SW480 (cell line): ENCODE results near the gene MYO15B.
"Not testable (repeated sequence)": the region's sequence is repeated elsewhere in the genome, so short reads cannot be mapped to it uniquely, and the experiment has no call there.

Experiments
- DNase-seq: peaks from one replicate; pipeline ENCODE4 v3.0.0-alpha.2; 2016; ENCODE audit warnings: low spot score

MYO15B gene

DNA sequence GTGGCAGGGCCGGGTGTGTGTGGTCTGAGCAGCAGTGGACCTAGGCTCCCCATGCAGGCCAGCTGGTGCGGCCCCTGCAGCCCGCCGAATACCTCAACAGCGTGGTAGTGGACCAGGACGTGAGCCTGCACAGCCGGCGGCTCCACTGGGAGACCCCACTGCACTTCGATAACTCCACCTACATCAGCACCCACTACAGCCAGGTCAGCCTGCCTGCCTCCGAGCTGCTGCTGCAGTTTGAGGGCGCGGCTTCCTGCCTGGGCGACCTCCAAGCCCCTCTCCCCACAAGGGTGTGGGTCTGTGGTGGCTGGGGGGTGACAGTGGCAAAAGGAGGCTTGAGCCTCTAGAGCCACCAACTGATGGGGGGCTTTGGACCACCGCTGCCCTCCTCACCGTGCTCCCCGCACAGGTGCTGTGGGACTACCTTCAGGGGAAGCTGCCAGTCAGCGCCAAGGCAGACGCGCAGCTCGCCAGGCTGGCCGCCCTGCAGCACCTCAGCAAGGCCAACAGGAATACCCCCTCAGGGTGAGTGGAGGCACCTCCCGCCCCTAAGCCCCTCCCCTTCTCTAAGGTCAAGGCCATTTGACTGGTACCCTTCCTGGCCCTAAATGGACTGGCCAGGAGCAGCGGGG, 37.2 kb downstream of the MYO15B start:
- DNase-seq = no peak

DNA sequence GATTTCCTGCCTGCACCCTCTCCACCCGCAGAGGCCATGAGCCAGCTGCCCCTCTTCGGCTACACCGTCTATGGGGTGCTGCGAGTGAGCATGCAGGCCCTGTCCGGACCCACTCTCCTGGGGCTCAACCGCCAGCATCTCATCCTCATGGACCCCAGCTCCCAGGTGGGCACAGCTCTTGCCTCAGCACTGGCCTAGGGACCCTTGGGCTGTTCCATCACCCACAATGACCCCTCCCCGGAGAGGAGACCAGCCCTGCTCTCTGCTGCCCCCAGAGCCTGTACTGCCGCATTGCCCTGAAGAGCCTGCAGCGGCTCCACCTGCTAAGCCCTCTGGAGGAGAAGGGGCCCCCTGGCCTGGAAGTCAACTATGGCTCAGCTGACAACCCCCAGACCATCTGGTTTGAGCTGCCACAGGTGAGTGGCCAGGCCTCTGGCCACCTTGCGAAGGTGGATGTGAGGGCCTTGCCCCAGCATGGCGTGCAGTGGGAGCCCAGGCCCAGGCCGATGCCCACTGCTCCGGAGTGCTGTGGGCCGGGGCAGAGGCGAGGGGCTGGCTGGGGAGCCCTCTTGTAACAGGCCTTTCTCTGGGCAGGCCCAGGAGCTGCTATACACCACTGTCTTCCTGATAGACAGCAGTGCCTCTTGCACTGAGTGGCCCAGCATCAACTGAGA, 38.4 kb downstream of the MYO15B start:
- peak; percentile 25 for DNase-seq

GRCh38 chr17:75626496-75627038, 39.0 kb downstream of the MYO15B start:
- no peak for DNase-seq

DNA sequence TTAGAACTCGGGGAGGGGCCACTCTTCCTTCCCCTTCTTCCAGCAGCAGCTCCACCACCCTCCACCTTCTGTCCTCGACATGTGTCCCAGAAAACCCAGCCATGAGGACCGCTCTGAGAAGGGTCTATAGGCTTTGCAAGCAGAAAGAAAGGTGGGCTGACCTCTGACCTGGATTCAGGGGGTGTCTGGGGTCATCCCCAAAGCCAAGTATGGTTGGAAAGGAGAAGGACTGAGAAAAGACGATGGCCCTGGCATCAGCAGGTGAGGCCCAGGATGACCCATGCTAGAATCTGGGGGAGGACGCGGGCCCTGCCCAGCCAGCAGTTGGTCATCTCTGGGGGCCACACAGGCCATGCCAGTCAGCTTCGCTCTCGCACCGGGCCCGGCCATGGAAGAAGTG, 39.5 kb downstream of the MYO15B start:
- DNase-seq = no peak

DNA sequence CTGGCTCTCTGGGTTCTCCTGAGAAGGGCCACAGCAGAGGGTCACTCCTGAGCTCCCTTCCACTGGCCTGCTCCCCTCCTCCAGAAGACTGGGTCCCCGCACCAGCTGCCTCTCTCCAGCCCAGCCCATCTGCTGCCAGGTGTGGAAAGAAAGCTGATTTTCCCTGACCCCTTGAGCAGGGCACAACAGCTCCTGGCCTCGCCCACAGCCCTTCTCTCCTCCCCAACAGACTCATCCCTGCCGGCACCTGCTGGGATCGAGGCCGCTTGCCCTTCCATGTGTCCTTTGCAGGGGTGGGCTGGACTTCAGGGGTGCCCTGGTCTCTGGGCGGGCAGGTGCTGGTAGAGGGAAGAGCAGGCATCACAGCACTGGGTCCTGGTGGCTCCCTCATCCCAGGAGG, 40.8 kb downstream of the MYO15B start:
- no peak for DNase-seq

DNA sequence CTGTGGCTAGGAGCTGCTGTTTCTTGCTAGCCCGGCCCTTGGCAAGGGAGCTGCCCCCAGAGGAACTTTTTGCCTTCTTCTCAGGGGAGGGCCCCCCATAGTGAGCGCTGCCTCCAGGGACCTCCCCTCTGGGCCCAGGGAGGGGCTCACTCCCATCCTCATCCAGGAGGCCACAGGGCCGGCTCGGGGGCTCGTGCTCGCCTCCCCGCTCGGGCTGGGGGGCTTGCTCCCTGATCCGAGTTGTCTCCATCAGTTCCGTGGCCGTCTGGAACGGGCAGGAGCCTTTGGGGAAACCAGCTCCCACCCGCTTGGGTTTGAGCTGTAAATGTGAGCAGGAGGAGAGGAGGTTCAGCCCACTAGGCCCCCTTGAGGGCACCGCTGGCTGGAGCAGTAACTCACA, 41.6 kb downstream of the MYO15B start:
- no peak for DNase-seq

DNA sequence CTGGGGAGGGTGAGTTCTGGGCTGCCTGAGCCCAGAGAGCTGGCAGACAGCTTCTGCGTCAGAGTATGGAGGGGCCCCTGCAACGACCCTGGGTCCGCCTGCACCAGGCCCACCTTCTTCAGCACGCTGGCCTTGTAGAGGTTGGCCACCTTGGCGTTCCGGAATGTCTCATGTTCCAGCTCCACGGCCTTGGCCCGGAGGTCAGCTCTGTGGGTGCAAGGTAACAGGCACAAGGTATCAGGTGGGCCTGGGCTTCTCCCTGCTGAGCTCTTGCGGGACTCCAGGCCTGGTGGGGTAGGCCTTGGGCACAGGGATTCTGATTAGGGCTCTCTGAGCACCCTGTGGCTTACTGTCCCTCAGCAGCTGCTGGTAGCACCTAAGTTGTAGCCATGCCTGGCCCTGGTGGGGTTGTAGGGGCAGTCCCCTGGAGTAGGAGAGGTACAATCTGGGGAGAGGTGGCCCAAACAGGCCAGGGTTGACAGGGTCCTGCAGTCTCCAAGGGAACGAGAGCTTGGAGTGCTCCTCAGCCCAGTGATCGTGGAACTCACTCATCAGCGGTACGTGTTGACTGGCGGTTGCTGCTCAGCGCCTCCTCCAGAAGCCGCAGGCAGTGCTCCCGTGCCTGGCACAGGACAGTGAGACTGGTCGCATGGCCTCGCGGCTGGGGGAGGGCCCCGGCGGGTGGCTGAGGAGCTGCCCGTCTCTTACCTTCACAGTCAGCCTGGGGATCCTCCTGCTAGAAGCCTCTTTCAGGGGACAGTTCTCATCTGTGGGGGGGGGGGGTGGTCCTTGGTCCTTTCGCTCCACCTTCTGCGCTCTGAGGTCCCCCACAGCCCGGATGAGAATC, 42.7 kb downstream of the MYO15B start:
- no peak for DNase-seq

- DNase-seq = no peak
Observed at GRCh38 chr17:75631353-75631752, 43.8 kb downstream of the MYO15B start.

DNA sequence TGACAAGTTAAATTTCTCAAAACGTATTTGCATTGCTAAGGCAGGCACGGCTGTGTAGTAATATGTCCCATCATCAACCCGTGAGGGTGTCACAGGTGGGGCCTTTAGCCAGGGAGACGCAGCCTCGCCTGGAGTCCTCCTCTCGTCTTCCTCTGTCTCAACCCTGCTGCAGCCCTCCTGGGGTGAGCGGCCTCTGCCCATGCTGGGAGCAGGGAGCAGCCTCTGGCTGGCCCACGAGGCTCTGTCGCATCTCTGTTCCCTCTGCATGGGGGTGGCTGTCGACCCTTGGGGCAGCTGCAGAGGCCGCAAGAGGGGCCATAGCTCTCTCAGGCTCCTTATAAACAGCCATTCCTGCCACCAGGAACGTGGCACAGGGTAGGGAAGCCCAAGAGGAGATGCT, 44.8 kb downstream of the MYO15B start:
- no peak for DNase-seq

GRCh38 chr17:75632863-75633485, 45.4 kb downstream of the MYO15B start, which contains the start of gene SMIM5:
SMIM5 (plus strand) TSS chr17:75633434; CDS start chr17:75640202, 6,768 bp downstream.
- DNase-seq = peak; percentile 68

GRCh38 chr17:75633486-75634375, 46.1 kb downstream of the MYO15B start:
- DNase-seq = peak; percentile 90

- no peak for DNase-seq
Observed at GRCh38 chr17:75634376-75634740, 46.8 kb downstream of the MYO15B start.

GRCh38 chr17:75634754-75635609, 47.4 kb downstream of the MYO15B start:
- no peak for DNase-seq

DNA sequence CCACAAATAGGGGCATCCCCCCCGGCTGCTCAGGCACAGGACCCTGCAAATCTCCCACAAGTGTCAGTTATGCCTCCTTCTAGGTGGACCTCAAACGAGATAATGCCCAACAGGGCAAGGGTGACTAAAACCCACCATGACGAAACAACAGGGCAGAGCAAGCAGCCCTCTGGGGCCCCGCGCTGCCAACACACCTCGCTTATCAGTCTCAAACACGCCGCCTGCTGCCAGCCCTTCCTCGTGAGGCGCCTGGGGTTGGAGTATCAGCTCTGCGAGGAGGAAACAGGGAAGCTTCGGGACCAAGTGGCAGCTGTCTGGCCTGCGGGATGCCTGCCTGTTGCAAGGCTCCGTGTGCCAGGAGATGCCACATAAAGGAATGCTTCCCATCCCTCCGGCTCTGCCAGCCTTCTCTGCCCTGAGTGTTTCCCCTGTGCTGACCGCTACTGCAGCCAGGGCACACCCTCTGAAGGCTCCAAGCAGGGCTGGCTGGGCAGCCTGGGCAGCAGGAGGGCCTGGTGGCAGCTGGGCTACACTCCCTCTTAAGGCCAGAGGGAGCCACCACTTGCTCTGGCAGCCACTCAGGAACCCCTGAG, 48.1 kb downstream of the MYO15B start:
- DNase-seq = no peak

GRCh38 chr17:75636381-75637142, 49.0 kb downstream of the MYO15B start:
- DNase-seq = no peak

GRCh38 chr17:75637143-75637538, 49.5 kb downstream of the MYO15B start:
- DNase-seq = no peak

GRCh38 chr17:75637551-75637950, 50.0 kb downstream of the MYO15B start:
- no peak for DNase-seq

DNA sequence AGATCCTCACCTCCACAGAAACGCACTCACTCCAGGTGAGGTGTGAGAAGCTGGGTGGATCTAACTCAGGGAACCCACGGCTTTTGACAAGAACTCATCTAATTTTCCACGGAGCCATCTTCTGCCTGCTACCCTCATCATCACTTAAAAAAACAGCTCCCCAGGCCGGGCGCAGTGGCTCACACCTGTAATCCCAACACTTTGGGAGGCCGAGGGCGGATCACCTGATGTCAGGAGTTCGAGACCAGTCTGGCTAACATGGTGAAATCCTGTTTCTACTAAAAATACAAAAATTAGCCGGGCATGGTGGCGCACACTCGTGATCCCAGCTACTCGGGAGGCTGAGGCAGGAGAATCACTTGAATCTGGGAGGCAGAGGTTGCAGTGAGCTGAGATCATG, 50.4 kb downstream of the MYO15B start:
- DNase-seq = not testable (repeated sequence)

- DNase-seq = no peak
Observed at GRCh38 chr17:75638893-75639292, 51.3 kb downstream of the MYO15B start.
